Osteocyte (in vitro differentiated cells): ENCODE data around the gene CSGALNACT2. TPM values are rescaled to one million over a fixed set of nuclear protein-coding genes. Genes with fewer than 3 reads are reported as not detected.

Experiments used
- DNase-seq: peaks from one replicate; pipeline ENCODE4 v3.0.0; 2021; ENCODE audit warnings: mixed read lengths; ENCODE audit not compliant: unreplicated experiment; ENCODE audit errors: extremely low spot score
- H3K27ac Mint-ChIP-seq: one replicate; pipeline ENCODE4 v1.8.0; 2021; ENCODE audit warnings: mild to moderate bottlenecking, mixed read lengths; ENCODE audit not compliant: unreplicated experiment
- H3K27me3 Mint-ChIP-seq: one replicate; pipeline ENCODE4 v1.8.0; 2021; ENCODE audit warnings: mixed read lengths; ENCODE audit not compliant: unreplicated experiment
- H3K36me3 Mint-ChIP-seq: one replicate; pipeline ENCODE4 v1.8.0; 2021; ENCODE audit warnings: mixed read lengths; ENCODE audit not compliant: unreplicated experiment
- H3K4me1 Mint-ChIP-seq: one replicate; pipeline ENCODE4 v1.8.0; 2021; ENCODE audit warnings: mixed read lengths; ENCODE audit not compliant: unreplicated experiment
- H3K4me3 Mint-ChIP-seq: one replicate; pipeline ENCODE4 v1.8.0; 2021; ENCODE audit warnings: mild to moderate bottlenecking, moderate library complexity, mixed read lengths; ENCODE audit not compliant: unreplicated experiment
- H3K9me3 Mint-ChIP-seq: one replicate; pipeline ENCODE4 v1.8.0; 2021; ENCODE audit warnings: mixed read lengths; ENCODE audit not compliant: unreplicated experiment
- CTCF ChIP-seq: fragments of 200-600 bp; sonication (generic); IDR thresholded peaks from 2 replicates; pipeline ENCODE4 v1.5.0; 2021; ENCODE audit warnings: antibody characterized with exemption, mild to moderate bottlenecking, moderate library complexity
- total RNA-seq: library from RNA; stranded (reverse); gene quantifications from 2 replicates; pipeline ENCODE4 v1.2.1, GENCODE V29; 2021

CSGALNACT2 gene
- total RNA-seq, 1 donor from 2014 or later, result 36.6 TPM

- no peak for DNase-seq
- Mint-ChIP-seq H3K27me3 (peaks cover 3% of the 10 kb centered on the region), H3K36me3 (no peaks in the 10 kb centered on the region), H3K4me3 (no peak overlapping the region), H3K9me3 (no peaks in the 10 kb centered on the region), H3K4me1 (peaks cover 8% of the 10 kb centered on the region), H3K27ac (no peak overlapping the region)
- no peak for TF ChIP-seq CTCF
Observed at GRCh38 chr10:43211030-43211429, 72.8 kb downstream of the CSGALNACT2 start.

DNA sequence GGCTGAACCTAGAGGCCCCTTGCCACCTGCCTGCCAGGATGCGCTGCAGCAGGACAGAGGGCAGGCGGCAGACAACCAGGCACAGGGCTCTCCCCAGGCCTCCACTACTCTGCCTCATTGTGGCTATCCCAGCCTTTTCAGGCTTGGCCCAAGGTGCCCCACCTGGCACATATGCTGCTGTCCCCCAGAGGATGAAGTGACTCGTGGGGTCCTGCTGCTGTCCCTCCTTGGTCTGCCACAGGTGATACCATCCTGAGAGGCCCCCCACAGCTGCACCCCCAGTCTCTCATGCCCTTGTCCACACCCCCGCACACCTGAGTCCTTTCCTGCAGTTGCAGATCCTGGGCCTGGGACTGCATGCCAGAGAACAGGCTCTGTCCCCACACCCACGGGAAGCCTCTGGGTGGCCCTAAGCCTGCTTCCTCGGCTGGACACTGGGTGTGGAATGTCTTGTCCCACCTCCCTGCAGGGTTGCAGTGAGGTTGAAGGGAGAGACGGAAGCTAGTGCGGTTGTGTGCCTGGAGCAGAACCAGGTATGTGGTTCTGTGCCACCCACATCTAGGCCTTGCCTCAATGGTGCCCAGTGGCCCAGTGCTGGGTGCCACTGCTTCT is 73.3 kb downstream of the CSGALNACT2 start:
- H3K4me1 Mint-ChIP-seq, result peaks cover 8% of the 10 kb centered on the region
- no peak overlapping the region for H3K4me3 Mint-ChIP-seq
- no peak for DNase-seq
- H3K36me3 Mint-ChIP-seq, result no peaks in the 10 kb centered on the region
- peaks cover 3% of the 10 kb centered on the region for H3K27me3 Mint-ChIP-seq
- no peaks in the 10 kb centered on the region for H3K9me3 Mint-ChIP-seq
- TF ChIP-seq CTCF, result no peak
- H3K27ac Mint-ChIP-seq, result no peak overlapping the region

DNA sequence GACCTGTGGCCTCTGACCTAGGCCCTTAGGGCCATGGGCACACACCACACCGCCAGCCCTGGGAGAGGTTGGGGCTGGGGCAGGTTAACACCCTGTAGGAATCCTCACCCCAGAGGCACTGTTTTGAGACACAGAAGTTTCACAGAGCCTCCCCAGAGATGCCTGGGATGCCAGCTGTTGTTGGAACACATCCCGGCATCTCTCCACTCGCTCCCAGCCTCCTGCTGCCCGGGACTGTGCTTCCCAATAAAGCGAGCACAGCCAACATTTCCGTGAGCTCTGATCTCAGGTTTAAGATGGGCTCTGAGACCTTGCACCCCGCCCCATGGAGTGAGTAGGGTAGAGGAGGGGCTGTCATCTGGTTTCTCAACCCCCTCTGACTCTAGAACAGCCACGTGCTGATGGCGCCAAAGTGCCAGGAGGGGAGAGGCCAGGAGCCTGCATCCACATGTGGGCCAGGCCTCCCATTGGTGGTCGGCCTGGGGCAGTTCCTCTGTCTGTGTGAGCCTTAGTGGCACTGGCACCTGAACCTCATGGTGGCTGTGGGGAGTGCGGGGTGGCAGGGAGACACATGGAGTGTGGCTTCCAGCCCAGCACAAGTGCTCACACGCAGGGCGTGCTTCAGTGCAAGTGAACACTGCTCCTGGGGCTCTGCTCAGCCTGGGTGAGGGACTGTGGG is 73.9 kb downstream of the CSGALNACT2 start:
- Mint-ChIP-seq H3K4me1 (peaks cover 8% of the 10 kb centered on the region), H3K27me3 (peaks cover 3% of the 10 kb centered on the region), H3K9me3 (no peaks in the 10 kb centered on the region), H3K36me3 (no peaks in the 10 kb centered on the region), H3K27ac (no peak overlapping the region), H3K4me3 (no peak overlapping the region)
- DNase-seq, result no peak
- TF ChIP-seq CTCF, result no peak

DNA sequence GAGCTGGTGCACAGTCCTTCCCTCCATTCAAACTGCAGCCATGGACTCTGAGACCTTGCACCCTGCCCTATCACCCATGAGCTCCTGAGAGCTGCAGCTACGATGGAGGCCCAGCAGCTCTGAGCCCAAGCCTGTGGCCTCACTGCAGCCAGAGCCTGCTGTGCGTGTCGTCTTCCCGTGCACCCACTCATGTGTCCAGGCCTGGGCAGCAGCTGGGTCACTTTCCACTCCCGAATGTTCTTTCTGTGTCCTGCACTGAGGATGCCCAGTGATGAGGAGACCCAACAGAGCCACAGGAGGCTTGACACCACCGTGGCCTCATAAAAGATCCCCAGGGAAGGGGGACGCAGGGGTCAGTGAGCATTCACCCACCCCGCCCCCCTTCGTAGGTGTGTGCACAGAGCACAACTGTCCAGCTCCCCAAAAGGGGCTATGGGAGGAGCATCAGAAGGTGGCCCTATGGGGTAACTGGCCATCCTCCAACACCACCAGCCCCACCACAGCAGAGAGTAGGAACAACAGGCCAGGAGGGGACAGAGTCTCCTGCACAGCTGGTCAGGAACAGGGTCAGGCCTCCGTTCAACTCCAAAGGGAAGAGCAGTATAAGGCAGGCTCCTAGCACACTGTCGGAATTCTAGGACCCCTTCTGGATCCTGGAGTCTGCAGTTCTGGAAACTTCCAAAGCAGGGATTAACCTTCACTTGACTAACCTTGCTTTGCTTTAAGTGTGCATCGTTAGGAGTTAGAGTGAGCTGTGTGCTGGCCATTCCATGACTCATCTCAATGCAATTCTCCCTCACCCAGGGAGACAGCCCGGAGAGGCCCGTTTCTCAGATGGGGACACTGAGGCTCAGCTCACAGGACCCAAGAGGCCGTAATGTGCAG is 76.1 kb downstream of the CSGALNACT2 start:
- no peak for TF ChIP-seq CTCF
- peaks cover 8% of the 10 kb centered on the region for H3K4me1 Mint-ChIP-seq
- no peaks in the 10 kb centered on the region for H3K9me3 Mint-ChIP-seq
- H3K27me3 Mint-ChIP-seq, result peaks cover 15% of the 10 kb centered on the region
- no peak for DNase-seq
- no peak overlapping the region for H3K27ac Mint-ChIP-seq
- H3K36me3 Mint-ChIP-seq, result no peaks in the 10 kb centered on the region
- H3K4me3 Mint-ChIP-seq, result no peak overlapping the region
